K562 (cell line): ENCODE measurements around the gene UBXN11. TPM values are rescaled to one million over a fixed set of nuclear protein-coding genes. Genes with fewer than 3 reads are reported as not detected.

Experiments used
- CEBPB ChIP-seq: fragments of 450-650 bp; IDR thresholded peaks from 2 replicates; pipeline ENCODE4 v1.6.1; 2016; ENCODE audit warnings: missing genetic modification characterization, missing compliant biosample characterization
- E2F5 ChIP-seq: sonication (generic); formaldehyde crosslinking; IDR thresholded peaks from 2 replicates; pipeline ENCODE4 v1.8.0; 2022; ENCODE audit warnings: mild to moderate bottlenecking, missing genetic modification reagents
- E2F6 ChIP-seq, 2 experiments: IDR thresholded peaks; 2 replicates each; pipeline ENCODE4 v1.6.1; 2011; ENCODE audit warnings: borderline replicate concordance in 1 of 2, control low read depth in 1 of 2, low read depth in 1 of 2, low read length in 1 of 2, mild to moderate bottlenecking in 1 of 2, mixed read lengths in 1 of 2, moderate library complexity in 1 of 2; ENCODE audit not compliant: insufficient read depth in 1 of 2, insufficient read length in 1 of 2, poor library complexity in 1 of 2, severe bottlenecking in 1 of 2; ENCODE audit errors: extremely low read depth in 1 of 2
- EGR1 ChIP-seq: fragments of 450-650 bp; conservative IDR thresholded peaks from 2 replicates; pipeline ENCODE4 v1.6.1; 2017; ENCODE audit warnings: mild to moderate bottlenecking
- MBD2 ChIP-seq: sonication (generic); IDR thresholded peaks from 2 replicates; pipeline ENCODE4 v1.6.1; 2016; ENCODE audit warnings: low read depth, borderline replicate concordance
- NEUROD1 ChIP-seq: fragments of 150-350 bp; IDR thresholded peaks from 2 replicates; pipeline ENCODE4 v1.6.1; 2014; ENCODE audit warnings: borderline replicate concordance, low read length, low read depth; ENCODE audit not compliant: partially characterized antibody
- NFXL1 ChIP-seq: fragments of 450-650 bp; formaldehyde crosslinking; IDR thresholded peaks from 2 replicates; pipeline ENCODE4 v1.4.0; 2021; ENCODE audit warnings: mild to moderate bottlenecking
- POLR2A ChIP-seq: fragments of 450-650 bp; conservative IDR thresholded peaks from 2 replicates; pipeline ENCODE4 v1.6.1; 2016
- SIRT6 ChIP-seq: IDR thresholded peaks from one replicate; pipeline ENCODE4 v1.6.1; 2012; ENCODE audit warnings: low read depth, mild to moderate bottlenecking, control low read depth, inconsistent platforms, low read length, moderate library complexity
- TARDBP ChIP-seq: fragments of 450-650 bp; IDR thresholded peaks from 2 replicates; pipeline ENCODE4 v1.6.1; 2016
- YY1 ChIP-seq, 3 experiments: IDR thresholded peaks; 2 replicates each; pipeline ENCODE4 v1.6.1; 2011; ENCODE audit warnings: low read length in 2 of 3, mild to moderate bottlenecking in 2 of 3, moderate library complexity in 2 of 3, borderline replicate concordance in 1 of 3, control low read depth in 1 of 3, low read depth in 1 of 3; ENCODE audit not compliant: insufficient read depth in 3 of 3, insufficient replicate concordance in 2 of 3, control insufficient read depth in 1 of 3, insufficient read length in 1 of 3; ENCODE audit errors: extremely low read depth in 1 of 3
- ZBTB49 ChIP-seq: sonication (generic); formaldehyde crosslinking; IDR thresholded peaks from 2 replicates; pipeline ENCODE4 v1.8.0; 2022; ENCODE audit warnings: missing genetic modification reagents, mild to moderate bottlenecking, borderline replicate concordance
- ZNF140 ChIP-seq: fragments of 250-450 bp; sonication (Bioruptor Pico); IDR thresholded peaks from 2 replicates; pipeline ENCODE4 v1.8.0; 2021; ENCODE audit warnings: moderate library complexity, mild to moderate bottlenecking, inconsistent platforms
- ZNF224 ChIP-seq: sonication (generic); formaldehyde crosslinking; IDR thresholded peaks from 2 replicates; pipeline ENCODE4 v1.8.0; 2022; ENCODE audit warnings: mild to moderate bottlenecking, missing genetic modification reagents
- ZNF79 ChIP-seq: fragments of 250-450 bp; sonication (Bioruptor Pico); IDR thresholded peaks from 2 replicates; pipeline ENCODE4 v1.4.0; 2020; ENCODE audit warnings: low read depth, mild to moderate bottlenecking, moderate library complexity
- polyA plus RNA-seq, 8 experiments: library from polyadenylated mRNA; depleted of rRNA in 4 of 8; stranded (reverse) in 5 of 8; unstranded in 3 of 8; fragments of >200 nt; fragmentation: Nextera tagmentation in 2 of 8; fragmentation: Illumina TruSeq in 1 of 8; extraction: Ambion mirVana in 2 of 8; extraction: Trizol in 1 of 8; gene quantifications; 2 replicates each; pipeline versions ENCODE4 v1.2.1 to v1.2.3, GENCODE V29; 2011 to 2014; ENCODE audit warnings: inconsistent platforms in 1 of 8, missing spikeins in 1 of 8
- total RNA-seq, 7 experiments: library from RNA; depleted of rRNA in 6 of 7; stranded (reverse); fragments of >200 nt in 6 of 7; fragmentation: Illumina TruSeq in 2 of 7; extraction: Trizol in 2 of 7; gene quantifications; 2 replicates each; pipeline versions ENCODE4 v1.2.1 to v1.2.3, GENCODE V29; 2011 to 2021; ENCODE audit warnings: low replicate concordance in 1 of 7
- TF ChIP-seq, protein P1 (sequence below): sonication (generic); formaldehyde crosslinking; IDR thresholded peaks from 2 replicates; pipeline ENCODE4 v1.8.0; 2023; ENCODE audit warnings: mild to moderate bottlenecking, missing genetic modification reagents
- TF ChIP-seq, protein P2 (sequence below): sonication (generic); formaldehyde crosslinking; IDR thresholded peaks from 2 replicates; pipeline ENCODE4 v1.8.0; 2022; ENCODE audit warnings: mild to moderate bottlenecking, low read depth, missing genetic modification reagents

UBXN11 gene
- total and polyA plus RNA-seq, 9 of the 15 experiments (the other 6 are each of a cell fraction or from before 2014, with no cell fraction given) = 0.48 to 34.3 (median 11.3) TPM

DNA sequence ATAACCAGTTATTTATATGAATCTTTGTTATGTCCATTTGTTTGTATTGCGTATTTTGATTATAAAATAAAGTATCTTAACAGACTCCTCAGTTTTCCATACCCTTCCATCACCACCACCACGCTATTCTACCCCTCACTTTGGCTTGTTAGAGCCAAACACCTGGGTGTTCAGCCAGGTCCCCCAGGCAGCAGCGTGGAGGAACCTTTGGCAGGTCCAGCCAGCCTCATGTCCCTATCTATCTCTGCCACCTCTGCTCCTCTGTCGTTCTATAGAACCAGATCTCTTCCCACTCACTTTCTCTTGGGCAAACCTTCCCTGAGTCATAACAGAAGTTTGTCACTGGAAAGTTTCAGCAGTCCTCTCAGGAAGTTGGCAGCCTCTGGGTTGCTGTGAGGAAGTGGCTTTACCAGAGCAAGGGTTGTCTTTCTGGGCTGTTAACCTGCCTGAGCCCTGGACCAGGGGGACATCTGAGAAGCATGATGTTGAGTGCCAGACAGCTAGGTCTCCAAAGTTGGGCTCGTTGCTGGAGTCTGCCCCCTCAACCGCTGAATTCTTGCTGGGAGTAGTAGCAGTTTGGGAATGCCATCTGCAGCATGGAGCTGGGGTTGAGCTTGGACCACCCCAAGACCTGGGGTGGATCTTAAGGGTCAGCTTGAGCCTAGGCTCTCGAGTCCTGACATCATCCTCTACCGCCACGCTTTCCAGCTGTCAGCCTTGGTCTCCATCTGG lies 27.5 kb downstream of the UBXN11 start (continued):
- TF ChIP-seq YY1 (IDR thresholded peaks at IDR 0.05; ENCODE audit: borderline replicate concordance in 1 of 3, control insufficient read depth in 1 of 3, extremely low read depth in 1 of 3, insufficient read depth in 3 of 3, insufficient read length in 1 of 3, insufficient replicate concordance in 2 of 3, low read depth in 1 of 3, low read length in 2 of 3) (peak in 1 of 3 experiments; percentile 3), ZNF140 (CRISPR knock-in tag) (no peak), TARDBP (no peak), ZBTB49 (CRISPR knock-in tag) (0 out of 2 replicates have a peak, but pooled peaks have one; percentile 24), NFXL1 (CRISPR knock-in tag) (no peak), E2F5 (CRISPR knock-in tag) (peak; percentile 65; the same call in 1 of the 2 replicates), NEUROD1 (peak; percentile 14), EGR1 (0 out of 2 replicates have a peak, but pooled peaks have one; percentile 41), SIRT6 (peak; percentile 28), POLR2A (peak; percentile 49), MBD2 (0 out of 2 replicates have a peak, but pooled peaks have one; percentile 12), ZNF79 (CRISPR knock-in tag) (no peak), E2F6 (IDR thresholded peaks at IDR 0.05; ENCODE audit: borderline replicate concordance in 1 of 2, extremely low read depth in 1 of 2, insufficient read depth in 1 of 2, insufficient read length in 1 of 2, low read depth in 1 of 2, low read length in 1 of 2, poor library complexity in 1 of 2, severe bottlenecking in 1 of 2) (no peak), CEBPB (tag) (no peak), ZNF224 (CRISPR knock-in tag) (0 out of 2 replicates have a peak, but pooled peaks have one; percentile 47)
- TF ChIP-seq, protein P1, sequence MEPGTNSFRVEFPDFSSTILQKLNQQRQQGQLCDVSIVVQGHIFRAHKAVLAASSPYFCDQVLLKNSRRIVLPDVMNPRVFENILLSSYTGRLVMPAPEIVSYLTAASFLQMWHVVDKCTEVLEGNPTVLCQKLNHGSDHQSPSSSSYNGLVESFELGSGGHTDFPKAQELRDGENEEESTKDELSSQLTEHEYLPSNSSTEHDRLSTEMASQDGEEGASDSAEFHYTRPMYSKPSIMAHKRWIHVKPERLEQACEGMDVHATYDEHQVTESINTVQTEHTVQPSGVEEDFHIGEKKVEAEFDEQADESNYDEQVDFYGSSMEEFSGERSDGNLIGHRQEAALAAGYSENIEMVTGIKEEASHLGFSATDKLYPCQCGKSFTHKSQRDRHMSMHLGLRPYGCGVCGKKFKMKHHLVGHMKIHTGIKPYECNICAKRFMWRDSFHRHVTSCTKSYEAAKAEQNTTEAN (CRISPR knock-in tag) = 0 out of 2 replicates have a peak, but pooled peaks have one; percentile 11
- TF ChIP-seq, protein P2, sequence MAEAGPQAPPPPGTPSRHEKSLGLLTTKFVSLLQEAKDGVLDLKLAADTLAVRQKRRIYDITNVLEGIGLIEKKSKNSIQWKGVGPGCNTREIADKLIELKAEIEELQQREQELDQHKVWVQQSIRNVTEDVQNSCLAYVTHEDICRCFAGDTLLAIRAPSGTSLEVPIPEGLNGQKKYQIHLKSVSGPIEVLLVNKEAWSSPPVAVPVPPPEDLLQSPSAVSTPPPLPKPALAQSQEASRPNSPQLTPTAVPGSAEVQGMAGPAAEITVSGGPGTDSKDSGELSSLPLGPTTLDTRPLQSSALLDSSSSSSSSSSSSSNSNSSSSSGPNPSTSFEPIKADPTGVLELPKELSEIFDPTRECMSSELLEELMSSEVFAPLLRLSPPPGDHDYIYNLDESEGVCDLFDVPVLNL (CRISPR knock-in tag) = 0 out of 2 replicates have a peak, but pooled peaks have one; percentile 16
